PC-9 (cell line): ENCODE data around the gene SPIN2B.

Experiments
- EZH2 ChIP-seq: fragments of 200-600 bp; sonication (generic); IDR thresholded peaks from 2 replicates; pipeline ENCODE4 v1.8.0; 2017; ENCODE audit warnings: antibody characterized with exemption, low read depth
- TF ChIP-seq, protein P1 (sequence below): fragments of 200-600 bp; sonication (generic); conservative IDR thresholded peaks from 2 replicates; pipeline ENCODE4 v1.6.1; 2017; ENCODE audit warnings: mixed run types, antibody characterized with exemption, mild to moderate bottlenecking, moderate library complexity

DNA sequence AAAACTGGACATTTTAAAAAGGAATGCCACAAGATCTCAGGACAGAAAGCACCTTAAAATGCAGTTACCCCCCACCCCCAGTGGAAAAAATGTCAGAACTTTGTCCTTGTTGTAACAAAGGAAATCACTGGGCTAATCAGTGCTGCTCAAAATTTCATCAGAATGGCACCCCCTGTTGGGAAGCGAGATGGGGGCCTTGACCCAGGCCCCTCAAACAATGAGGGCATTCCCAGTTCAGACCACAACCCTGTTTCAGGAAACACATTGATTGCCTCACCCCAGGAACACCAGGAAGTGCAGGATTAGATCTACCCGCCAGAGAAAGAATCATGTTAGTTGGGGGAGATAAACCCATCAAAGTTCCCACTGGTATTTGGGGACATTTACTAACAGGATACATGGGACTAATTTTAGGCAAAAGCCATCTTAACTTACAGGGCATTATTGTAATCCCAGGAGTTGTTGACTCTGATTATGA lies 16.4 kb downstream of the SPIN2B start:
- TF ChIP-seq, protein P1, sequence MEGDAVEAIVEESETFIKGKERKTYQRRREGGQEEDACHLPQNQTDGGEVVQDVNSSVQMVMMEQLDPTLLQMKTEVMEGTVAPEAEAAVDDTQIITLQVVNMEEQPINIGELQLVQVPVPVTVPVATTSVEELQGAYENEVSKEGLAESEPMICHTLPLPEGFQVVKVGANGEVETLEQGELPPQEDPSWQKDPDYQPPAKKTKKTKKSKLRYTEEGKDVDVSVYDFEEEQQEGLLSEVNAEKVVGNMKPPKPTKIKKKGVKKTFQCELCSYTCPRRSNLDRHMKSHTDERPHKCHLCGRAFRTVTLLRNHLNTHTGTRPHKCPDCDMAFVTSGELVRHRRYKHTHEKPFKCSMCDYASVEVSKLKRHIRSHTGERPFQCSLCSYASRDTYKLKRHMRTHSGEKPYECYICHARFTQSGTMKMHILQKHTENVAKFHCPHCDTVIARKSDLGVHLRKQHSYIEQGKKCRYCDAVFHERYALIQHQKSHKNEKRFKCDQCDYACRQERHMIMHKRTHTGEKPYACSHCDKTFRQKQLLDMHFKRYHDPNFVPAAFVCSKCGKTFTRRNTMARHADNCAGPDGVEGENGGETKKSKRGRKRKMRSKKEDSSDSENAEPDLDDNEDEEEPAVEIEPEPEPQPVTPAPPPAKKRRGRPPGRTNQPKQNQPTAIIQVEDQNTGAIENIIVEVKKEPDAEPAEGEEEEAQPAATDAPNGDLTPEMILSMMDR: no peak
- no peak for TF ChIP-seq EZH2
